H7 (cell line): ENCODE results near the gene KPNB1. TPM values are rescaled to one million over a fixed set of nuclear protein-coding genes. Genes with fewer than 3 reads are reported as not detected.
A peak's percentile ranks its signal among the peaks of the same experiment; 100 is the strongest.

ENCODE experiments used
- DNase-seq: peaks from one replicate; pipeline ENCODE4 v3.0.0; 2012
- H3K27me3 ChIP-seq: 2 replicates; pipeline ENCODE4 v1.6.0; 2011; ENCODE audit warnings: mild to moderate bottlenecking, low read length; ENCODE audit not compliant: control insufficient read depth, insufficient read depth
- H3K36me3 ChIP-seq: replicated peaks from 2 replicates; pipeline ENCODE4 v1.5.1; 2011; ENCODE audit warnings: low read length; ENCODE audit not compliant: control insufficient read depth, insufficient read depth
- H3K4me3 ChIP-seq: 2 replicates; pipeline ENCODE4 v1.5.1; 2011; ENCODE audit warnings: low read depth, mild to moderate bottlenecking, control low read depth, low read length, moderate library complexity; ENCODE audit not compliant: insufficient read depth
- total RNA-seq: library from RNA; depleted of rRNA; stranded (reverse); fragments of >200 nt; shearing (Covaris generic); gene quantifications from 2 replicates; pipeline ENCODE4 v1.2.3, GENCODE V29; 2014

KPNB1 gene
- total RNA-seq, 1 experiment from 2014 or later, result 429 TPM

DNA sequence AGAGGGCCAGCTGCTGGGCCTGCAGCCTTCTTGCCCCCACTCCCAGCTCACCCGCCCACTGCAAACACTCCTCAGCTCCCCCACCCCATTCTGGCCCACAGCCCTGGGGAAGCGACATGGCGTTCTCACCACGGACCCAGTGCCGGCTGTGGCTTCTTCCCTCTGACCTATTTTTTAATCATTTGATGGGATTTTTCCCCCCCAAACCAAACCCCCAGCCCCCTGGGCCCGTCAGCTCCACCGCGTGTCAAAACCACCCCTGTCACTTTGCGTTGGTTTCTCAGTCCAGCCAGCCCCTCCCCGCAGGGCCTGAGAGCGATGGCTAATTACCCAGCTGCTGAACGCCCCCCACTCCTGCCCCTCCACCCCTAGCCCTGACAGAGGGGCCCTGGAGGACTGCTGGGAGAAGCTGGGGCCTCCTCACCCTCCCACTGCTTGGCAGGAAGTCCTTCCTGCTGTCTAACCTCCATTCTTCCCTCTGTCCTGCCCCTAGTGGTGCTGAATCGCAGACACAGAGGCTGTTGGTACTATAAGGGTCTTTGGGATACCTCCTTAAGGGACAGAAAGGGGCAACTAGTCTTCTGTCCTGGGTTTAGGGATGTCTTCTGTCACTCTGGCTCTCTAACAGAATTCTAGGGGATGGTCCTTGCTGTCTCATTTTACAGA lies 75.9 kb downstream of the KPNB1 start:
- peaks cover 22% of the 10 kb centered on the region for H3K27me3 ChIP-seq
- H3K4me3 ChIP-seq, result no peak overlapping the region
- no peak for DNase-seq
- H3K36me3 ChIP-seq, result no peaks in the 10 kb centered on the region

DNA sequence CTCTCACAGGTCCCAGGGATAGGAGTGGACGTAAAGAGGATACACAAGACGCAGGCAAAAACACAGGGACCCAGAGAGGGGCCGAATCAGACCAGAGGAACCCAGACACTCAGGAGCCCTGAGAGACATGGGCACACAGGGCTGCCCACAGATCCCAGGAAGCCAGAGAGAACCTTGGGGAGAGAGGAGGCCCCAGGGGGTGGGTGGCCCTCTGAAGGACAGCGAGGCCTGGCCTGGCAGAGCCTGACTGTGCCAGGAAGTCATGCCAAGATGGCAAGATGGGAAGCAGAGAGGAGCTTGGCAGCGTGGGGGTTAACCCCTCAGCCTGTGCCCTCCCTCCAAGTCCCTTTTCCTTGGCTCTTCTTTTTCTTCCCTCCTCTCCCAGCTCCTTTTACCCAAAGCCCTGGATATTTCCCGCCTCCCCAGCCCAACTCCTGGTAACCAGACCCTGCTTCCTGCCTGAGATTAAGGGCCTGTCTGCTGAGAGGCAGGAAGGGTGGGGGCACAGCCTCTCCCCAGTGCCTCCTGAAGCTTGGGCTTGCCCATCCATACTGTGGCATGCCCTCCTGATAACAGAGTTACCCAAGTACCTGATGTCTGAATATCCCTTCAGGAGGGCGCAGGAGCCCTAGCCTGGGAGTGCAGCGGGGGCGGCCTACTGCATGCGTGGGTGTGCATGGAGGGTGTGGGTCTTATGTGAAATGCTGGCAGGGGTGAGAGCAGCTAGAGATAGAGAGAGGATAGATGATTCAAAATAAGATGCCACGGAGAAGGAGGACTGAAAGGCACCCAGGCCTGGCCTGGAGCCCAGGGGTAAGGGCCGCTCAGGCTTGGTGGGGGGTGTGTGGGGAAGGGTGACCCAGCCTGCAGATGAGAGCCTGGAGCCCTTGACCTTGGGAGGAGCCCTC lies 77.3 kb downstream of the KPNB1 start:
- no peak for DNase-seq
- Histone ChIP-seq H3K36me3 (no peaks in the 10 kb centered on the region), H3K27me3 (peaks cover 17% of the 10 kb centered on the region), H3K4me3 (no peak overlapping the region)

DNA sequence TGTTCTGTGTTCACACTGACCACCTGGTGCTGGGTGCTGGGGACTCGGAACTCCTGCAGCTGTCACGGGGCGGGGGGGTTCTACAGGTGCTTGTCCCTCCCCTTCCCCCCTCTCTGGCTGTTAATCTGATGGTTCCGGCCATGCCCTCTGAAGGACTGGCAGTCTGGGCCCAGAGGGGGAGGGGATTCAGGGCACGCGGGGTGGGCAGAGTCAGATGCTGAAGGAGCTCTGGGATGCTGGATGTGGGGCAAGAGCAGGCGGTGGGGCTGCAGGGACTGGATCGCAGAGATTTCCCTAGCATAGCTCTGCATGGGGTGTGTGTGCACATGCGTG lies 78.0 kb downstream of the KPNB1 start:
- DNase-seq, result no peak
- H3K27me3 ChIP-seq, result peaks cover 20% of the 10 kb centered on the region

DNA sequence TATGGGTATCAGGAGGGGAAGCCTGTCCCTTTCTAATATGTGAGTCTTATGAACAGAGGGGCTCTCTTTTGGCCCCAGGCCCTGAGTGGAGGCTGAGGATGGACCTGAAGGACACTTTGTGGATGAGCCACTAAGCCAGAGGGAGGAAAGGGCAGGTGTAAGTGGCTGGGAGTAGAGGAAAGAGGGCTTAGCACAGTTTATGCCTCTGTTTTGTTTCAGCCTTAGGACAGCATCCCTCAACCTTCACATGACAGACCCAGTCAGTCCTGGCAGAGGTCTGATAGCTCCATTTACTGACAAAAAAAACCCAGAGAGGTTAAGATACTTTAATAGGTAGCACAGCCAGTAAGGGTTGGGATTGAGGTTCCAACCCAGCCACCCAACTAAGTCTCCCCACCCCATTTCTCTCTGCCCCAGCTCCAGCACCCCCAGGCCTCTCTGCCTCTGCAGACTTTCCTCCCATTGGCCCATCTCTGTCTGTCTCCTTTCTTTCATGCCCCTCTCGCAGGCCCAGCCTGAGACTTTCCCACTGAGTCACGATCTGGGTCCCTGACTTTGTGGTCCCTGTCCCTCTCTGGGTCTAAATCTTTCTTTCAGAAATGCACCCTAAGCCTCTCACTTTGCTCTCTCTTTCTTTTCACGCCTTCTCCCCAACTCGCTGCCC lies 78.6 kb downstream of the KPNB1 start:
- Histone ChIP-seq H3K4me3 (no peak overlapping the region), H3K36me3 (no peaks in the 10 kb centered on the region), H3K27me3 (peaks cover 27% of the 10 kb centered on the region)
- peak; percentile 11 for DNase-seq

More for the DNA sequence above, 78.0 kb downstream of the KPNB1 start:
- Histone ChIP-seq H3K4me3 (no peak overlapping the region), H3K36me3 (no peaks in the 10 kb centered on the region)

DNA sequence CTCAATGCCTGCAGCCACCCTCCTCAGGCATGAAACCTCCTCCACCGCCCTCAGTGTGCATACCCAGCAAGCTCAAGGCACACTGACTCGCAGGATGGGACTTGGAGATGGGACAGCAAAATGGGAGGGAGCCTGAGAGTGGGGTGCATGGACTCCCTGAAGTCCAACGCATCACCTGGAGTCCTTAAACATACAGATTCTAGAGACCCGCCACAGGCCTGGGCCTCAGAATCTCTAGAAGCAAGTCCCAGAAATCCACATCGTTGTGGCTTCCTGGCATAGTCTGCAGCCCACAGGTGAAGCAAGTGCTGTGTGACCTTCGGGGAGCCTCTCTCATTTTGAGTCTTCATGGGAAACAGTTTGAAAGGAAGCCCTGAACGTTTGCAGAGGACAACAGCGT lies 79.8 kb downstream of the KPNB1 start:
- H3K4me3 ChIP-seq, result no peak overlapping the region
- H3K27me3 ChIP-seq, result peaks cover 38% of the 10 kb centered on the region
- peak; percentile 25 for DNase-seq
- no peaks in the 10 kb centered on the region for H3K36me3 ChIP-seq

DNA sequence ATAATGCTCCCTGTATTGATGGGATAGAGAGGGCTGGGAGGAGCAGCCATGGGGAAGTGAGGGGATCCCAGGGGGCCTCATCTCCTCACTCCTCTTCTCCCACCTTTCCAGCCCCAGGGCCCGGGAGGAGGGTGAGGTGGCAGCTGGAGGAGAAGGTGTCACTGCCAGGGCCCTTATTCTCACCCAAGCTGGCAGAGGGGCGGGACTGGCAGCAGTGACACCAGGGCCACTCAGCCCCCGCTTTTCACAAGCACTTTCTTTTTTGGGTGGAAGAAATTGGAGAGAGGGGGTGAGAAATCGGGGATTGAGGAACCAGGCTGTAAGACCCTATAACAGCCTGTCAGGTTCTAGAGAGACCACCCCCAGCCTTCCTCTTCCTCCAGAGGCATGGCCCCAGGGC lies 81.0 kb downstream of the KPNB1 start:
- peaks cover 50% of the 10 kb centered on the region for H3K27me3 ChIP-seq
- no peaks in the 10 kb centered on the region for H3K36me3 ChIP-seq
- H3K4me3 ChIP-seq, result no peak overlapping the region
- DNase-seq, result no peak

DNA sequence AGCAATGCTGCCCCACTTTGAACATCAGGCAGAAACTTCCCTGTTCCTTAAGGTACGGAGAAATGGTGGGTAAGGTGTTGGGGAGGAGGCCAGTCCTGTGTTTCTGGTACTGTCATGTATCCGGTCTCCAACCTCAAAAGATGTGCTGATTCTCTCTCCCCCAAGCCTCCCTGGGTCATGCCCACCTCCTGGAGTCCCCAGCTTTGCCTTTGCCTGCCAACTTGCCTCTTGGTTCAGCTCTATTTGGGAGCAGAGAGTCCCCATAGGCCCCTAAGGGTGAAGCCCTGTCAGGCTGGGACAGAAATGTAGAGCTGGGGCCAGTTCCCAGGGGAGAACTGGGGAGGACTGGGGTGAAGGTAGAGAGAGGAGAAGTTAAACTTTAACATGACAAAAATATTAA lies 81.7 kb downstream of the KPNB1 start:
- Histone ChIP-seq H3K27me3 (peaks cover 54% of the 10 kb centered on the region), H3K36me3 (no peaks in the 10 kb centered on the region), H3K4me3 (no peak overlapping the region)
- DNase-seq, result no peak

DNA sequence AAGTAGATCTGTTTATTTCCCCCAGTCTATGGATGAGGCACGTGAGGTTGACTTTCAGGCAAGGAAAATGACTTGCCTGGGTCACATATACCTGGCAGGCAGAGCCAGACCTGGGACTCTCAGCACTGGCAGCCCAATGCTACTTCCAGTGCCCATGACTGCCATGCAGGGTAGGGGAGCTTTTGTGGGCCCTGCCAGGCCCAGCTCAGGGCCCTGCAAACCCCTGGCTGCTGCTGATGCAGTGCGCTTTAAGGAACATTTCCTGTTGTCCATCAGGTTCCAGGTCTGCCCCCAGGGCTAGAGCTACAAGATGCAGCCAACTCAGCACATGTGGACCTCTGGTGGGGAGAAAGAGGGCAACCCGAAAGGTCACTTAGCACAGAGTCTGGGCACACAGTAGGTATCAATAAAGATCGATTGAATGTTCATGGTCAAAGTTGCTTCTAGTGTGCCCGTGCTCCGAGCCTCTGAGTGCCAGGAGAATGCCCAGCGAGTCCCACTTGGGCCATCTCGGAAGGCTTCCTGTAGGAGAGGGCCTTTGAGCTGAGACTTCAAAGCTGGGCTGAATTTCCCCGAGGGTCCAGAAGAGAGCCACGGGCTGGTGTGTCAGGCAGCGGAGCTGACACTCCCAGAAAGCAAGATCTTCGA lies 82.8 kb downstream of the KPNB1 start:
- peaks cover 55% of the 10 kb centered on the region for H3K27me3 ChIP-seq
- no peaks in the 10 kb centered on the region for H3K36me3 ChIP-seq
- peak overlapping the region; percentile 41; the same call in 1 of the 2 replicates for H3K4me3 ChIP-seq
- DNase-seq, result peak; percentile 54

DNA sequence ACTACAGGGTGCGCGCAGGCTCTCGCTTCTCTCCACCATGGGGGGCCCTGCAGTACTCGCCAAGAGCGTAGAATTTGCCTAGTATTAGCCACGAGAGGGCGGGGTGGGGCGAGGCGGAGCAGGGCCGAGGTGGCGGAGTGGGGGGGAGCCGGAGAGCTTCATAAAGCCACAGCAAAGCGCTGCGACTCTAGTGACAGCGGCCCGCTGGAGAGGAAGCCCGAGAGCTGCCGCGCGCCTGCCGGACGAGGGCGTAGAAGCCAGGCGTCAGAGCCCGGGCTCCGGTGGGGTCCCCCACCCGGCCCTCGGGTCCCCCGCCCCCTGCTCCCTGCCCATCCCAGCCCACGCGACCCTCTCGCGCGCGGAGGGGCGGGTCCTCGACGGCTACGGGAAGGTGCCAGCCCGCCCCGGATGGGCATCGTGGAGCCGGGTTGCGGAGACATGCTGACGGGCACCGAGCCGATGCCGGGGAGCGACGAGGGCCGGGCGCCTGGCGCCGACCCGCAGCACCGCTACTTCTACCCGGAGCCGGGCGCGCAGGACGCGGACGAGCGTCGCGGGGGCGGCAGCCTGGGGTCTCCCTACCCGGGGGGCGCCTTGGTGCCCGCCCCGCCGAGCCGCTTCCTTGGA lies 83.4 kb downstream of the KPNB1 start, which contains the start of gene TBX21:
TSS of gene TBX21 (plus strand) at position 190 of the 627 bp plus-strand sequence. CDS start at position 409, 219 bp downstream.
- no peaks in the 10 kb centered on the region for H3K36me3 ChIP-seq
- peak within 1 kb of the TSS; percentile 41 for H3K4me3 ChIP-seq
- H3K27me3 ChIP-seq, result peaks cover 55% of the 10 kb centered on the region
- DNase-seq, result peak; percentile 94

DNA sequence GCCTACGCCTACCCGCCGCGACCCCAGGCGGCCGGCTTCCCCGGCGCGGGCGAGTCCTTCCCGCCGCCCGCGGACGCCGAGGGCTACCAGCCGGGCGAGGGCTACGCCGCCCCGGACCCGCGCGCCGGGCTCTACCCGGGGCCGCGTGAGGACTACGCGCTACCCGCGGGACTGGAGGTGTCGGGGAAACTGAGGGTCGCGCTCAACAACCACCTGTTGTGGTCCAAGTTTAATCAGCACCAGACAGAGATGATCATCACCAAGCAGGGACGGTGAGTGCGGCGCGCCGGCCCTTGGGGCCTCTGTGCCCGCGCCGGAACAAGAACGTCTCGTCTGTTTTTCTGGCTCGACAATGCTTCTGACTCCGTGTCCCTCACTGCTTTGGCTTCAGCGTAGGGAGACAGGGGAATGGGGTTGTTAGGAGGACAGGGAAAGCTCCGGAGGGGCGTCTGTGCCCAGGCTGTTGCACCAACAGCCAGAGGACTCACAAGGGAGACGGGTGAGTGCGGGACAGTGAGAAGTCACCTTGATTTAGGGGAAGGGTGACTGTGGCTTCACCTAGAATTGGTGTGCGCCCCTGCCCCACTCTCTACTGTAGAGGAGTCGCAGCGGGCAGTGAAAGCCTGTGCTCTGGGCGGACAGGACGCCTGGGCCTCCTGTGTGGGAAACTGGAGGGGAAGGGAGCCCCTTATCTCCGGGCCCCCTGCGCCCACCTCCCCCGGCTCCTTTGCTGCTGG lies 84.1 kb downstream of the KPNB1 start:
- peak overlapping the region; percentile 41 for H3K4me3 ChIP-seq
- peak; percentile 79 for DNase-seq

DNA sequence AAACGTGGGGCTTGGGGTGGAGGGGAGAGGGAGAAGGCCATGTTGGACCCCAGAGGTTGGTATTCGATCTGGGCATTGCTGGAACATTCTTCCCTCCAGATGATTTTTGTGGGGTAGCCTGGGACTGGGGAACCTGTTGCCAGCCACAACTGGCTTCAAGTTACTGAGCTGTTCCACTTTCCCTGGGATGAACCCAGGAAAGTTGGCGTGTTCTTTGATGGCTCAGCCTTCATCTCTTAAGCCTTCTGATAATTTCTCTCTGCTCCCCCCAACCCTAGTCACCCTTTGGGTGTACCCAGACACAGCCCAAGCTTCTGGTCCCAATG lies 85.4 kb downstream of the KPNB1 start:
- no peak overlapping the region for H3K4me3 ChIP-seq
- peaks cover 51% of the 10 kb centered on the region for H3K27me3 ChIP-seq
- DNase-seq, result no peak
- H3K36me3 ChIP-seq, result no peaks in the 10 kb centered on the region

More for the DNA sequence above, 84.1 kb downstream of the KPNB1 start:
- Histone ChIP-seq H3K27me3 (peaks cover 55% of the 10 kb centered on the region), H3K36me3 (no peaks in the 10 kb centered on the region)
